ENCODE data around the gene SYK.

DNA sequence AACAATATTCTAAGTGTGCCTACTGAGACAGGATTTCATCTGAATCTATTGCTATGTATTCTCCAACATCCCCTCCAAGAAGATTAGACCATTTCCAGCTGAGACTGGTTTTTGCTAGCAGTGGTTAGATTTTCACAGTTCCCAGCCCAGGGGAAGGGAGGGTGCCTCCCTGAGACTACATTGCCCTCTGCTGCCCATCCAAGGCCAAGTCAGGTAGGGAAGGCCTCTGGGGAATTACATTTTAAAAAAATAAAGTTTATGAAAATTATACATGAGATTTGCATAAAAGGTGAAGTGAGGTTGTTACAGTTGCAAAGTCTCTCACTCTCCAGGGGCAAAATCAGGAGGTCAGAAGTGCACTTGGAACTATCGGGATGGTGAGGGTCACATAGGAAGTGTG is 28.0 kb upstream of the SYK start:
- TF ChIP-seq, protein P1, sequence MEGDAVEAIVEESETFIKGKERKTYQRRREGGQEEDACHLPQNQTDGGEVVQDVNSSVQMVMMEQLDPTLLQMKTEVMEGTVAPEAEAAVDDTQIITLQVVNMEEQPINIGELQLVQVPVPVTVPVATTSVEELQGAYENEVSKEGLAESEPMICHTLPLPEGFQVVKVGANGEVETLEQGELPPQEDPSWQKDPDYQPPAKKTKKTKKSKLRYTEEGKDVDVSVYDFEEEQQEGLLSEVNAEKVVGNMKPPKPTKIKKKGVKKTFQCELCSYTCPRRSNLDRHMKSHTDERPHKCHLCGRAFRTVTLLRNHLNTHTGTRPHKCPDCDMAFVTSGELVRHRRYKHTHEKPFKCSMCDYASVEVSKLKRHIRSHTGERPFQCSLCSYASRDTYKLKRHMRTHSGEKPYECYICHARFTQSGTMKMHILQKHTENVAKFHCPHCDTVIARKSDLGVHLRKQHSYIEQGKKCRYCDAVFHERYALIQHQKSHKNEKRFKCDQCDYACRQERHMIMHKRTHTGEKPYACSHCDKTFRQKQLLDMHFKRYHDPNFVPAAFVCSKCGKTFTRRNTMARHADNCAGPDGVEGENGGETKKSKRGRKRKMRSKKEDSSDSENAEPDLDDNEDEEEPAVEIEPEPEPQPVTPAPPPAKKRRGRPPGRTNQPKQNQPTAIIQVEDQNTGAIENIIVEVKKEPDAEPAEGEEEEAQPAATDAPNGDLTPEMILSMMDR (IDR thresholded peaks at IDR 0.05 in 4 of 5, conservative IDR thresholded peaks at IDR 0.05 in 1 of 5): no peak
- TF ChIP-seq POLR2A (IDR thresholded peaks at IDR 0.05): no peak
